AG04449 (cell line): ENCODE measurements around the gene DTD1.

Experiments
- CTCF ChIA-PET: fragments of 350-600 bp; formaldehyde crosslinking; extraction: SDS; loops from one replicate; lab custom pipeline; 2021; ENCODE audit warnings: antibody characterized with exemption; lab: Yijun Ruan, JAX
- POLR2A ChIA-PET: fragments of 400-600, 350-600 bp; formaldehyde crosslinking; extraction: SDS; loops from one replicate; lab custom pipeline; 2020; ENCODE audit warnings: antibody characterized with exemption, inconsistent platforms; lab: Yijun Ruan, JAX
- DNase-seq: peaks from one replicate; pipeline ENCODE4 v3.0.0-alpha.2; 2010; ENCODE audit warnings: low read depth, low spot score
- H3K4me3 ChIP-seq: 2 replicates; pipeline ENCODE4 v1.5.1; 2011; ENCODE audit warnings: low read depth, mild to moderate bottlenecking, control low read depth, low read length
- TF ChIP-seq, protein P1 (sequence below): IDR thresholded peaks from one replicate; pipeline ENCODE4 v1.5.1; 2011; ENCODE audit warnings: mild to moderate bottlenecking, moderate library complexity, low read length, control low read depth, inconsistent platforms; ENCODE audit not compliant: insufficient read depth; ENCODE audit errors: missing control alignments

DTD1 gene, protein sequence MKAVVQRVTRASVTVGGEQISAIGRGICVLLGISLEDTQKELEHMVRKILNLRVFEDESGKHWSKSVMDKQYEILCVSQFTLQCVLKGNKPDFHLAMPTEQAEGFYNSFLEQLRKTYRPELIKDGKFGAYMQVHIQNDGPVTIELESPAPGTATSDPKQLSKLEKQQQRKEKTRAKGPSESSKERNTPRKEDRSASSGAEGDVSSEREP

DNA sequence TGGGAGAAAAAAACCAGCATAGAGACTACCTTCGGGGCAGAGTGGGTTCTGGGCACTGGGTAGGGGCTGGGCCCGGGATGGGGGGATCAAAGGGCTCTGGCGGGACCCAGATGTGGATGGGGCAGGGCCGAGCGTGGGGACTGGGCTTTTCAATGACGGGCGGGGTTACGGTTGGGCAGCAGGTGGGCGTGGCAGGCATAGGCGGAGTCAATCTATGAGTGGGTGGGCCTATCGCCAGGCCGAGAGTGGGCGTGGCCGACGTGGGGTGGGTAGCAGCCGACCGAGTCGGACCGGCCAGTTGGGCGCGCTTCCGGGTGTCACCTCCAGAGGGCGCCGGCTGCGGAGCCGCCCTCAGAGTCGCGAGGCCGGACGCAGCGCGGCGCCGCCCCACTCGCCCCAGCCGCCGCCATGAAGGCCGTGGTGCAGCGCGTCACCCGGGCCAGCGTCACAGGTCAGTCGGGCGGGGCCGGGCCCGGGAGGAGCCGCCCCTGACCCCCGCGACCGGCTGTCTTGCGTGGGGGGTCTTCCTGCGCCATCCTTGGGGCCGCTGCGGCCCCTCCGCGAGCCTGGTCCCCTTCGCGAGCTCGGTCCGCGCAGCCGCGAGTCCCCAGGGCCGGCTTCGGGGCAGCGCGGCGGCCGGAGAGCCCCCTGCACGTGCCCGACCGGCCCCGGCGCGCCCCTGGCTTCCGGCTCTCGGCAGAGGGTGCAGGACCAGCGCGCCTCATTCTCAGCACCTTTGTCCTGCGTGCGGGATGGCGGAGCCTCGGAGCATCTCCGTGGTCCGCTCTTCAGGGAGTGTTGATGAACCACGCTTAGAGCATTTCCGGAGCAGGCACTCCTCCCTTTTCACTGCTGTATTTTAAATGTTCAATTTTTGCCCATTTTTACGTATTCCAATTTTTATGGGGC, at the start of gene DTD1:
DTD1 (plus strand) TSS at position 390 of the 909 bp plus-strand sequence; CDS start at position 409, 19 bp downstream.
- ChIA-PET POLR2A (no interaction called here), CTCF (interaction anchor here (0.6 to 2.2 kb wide), 4 partner anchors 9 to 80 kb away, joined by 3 to 9 read pairs (median 5); partner anchors contain the start of gene SEC23B)
- TF ChIP-seq, protein P1, sequence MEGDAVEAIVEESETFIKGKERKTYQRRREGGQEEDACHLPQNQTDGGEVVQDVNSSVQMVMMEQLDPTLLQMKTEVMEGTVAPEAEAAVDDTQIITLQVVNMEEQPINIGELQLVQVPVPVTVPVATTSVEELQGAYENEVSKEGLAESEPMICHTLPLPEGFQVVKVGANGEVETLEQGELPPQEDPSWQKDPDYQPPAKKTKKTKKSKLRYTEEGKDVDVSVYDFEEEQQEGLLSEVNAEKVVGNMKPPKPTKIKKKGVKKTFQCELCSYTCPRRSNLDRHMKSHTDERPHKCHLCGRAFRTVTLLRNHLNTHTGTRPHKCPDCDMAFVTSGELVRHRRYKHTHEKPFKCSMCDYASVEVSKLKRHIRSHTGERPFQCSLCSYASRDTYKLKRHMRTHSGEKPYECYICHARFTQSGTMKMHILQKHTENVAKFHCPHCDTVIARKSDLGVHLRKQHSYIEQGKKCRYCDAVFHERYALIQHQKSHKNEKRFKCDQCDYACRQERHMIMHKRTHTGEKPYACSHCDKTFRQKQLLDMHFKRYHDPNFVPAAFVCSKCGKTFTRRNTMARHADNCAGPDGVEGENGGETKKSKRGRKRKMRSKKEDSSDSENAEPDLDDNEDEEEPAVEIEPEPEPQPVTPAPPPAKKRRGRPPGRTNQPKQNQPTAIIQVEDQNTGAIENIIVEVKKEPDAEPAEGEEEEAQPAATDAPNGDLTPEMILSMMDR = peak; percentile 77
- H3K4me3 ChIP-seq = peak within 1 kb of the TSS; percentile 78
- DNase-seq = no peak

DNA sequence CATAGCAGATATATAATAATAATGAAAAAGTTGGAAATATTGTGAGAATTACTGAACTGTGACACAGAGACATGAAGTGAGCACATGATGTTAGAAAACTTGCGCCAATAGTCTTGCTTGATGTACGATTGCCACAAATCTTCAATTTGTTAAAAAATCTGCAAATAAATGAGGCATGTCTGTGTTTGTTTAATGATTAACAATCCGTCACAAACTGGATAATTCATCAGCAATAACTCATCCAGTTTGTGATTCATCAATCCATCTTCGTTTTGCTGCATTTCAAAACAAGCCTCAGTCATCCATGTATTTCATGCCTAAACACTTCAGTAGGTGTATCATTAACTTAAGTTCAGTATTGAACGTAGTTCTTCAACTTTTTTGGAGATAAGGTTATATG, 46.1 kb upstream of the DTD1 start:
- CTCF ChIA-PET = no interaction called here
- POLR2A ChIA-PET = no interaction called here
- DNase-seq = no peak

DNA sequence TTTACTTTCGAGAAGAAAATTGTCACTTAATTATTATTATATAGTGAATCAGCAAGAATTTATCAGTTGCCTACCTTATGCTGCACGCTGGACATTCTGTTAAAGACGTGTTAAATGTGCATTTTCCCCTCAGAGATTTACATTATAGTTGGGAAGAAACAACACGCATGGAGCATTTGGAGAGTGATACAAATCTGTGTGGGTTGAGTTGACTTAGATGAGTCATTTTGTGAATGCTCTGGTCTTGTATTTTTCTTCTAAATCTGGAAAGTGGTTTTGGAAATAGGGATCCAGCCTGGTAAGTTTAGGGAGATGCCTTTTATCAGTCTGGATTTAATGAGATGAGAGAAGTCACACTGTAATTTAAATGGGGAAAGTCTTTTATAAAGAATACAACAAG, 44.6 kb upstream of the DTD1 start:
- no peak overlapping the region for H3K4me3 ChIP-seq
- POLR2A ChIA-PET = no interaction called here
- TF ChIP-seq, protein P1 = no peak
- CTCF ChIA-PET = no interaction called here
- no peak for DNase-seq

More for the DNA sequence above, 46.1 kb upstream of the DTD1 start:
- TF ChIP-seq, protein P1 = no peak
- no peak overlapping the region for H3K4me3 ChIP-seq

DNA sequence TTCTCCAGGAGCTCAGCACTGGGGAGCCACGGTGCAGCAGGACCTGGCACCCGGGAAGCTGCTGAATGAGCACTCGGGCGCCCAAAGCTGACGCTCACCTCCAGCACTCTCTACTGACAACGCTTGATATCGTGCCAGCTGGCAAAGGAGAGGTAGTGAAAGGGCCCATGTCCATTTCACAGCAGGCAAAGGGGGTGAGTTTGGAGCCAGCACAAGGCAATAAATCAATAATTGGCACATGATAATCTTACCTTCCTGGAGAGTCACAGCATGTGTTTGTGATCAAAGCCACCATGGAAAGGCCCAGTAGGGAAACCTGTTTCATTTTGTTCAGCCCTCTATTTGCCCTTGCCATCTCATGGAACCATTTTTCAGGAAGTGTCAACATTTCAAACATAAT, 43.9 kb upstream of the DTD1 start:
- ChIA-PET POLR2A (no interaction called here), CTCF (no interaction called here)
- TF ChIP-seq, protein P1 = no peak
- no peak for DNase-seq
- no peak overlapping the region for H3K4me3 ChIP-seq

DNA sequence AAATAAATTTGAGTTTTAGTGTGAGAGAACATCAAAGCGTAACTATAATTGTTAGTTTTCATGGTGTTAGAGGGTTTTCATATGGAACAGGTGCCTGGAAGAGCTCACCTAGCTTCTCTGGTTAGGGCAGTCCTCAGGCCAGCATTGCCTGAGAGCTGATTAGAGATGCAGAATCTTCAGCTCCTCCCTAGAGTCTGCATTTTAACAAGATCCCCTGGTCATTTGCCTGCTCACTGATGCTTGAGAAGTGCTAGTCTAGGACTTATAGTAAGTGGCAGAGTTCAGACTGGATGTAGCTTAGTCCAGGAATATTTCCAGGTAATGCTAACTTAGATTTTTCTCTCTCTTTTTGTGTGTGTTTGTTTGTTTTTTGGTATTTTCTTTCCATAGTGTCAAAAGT, 42.3 kb upstream of the DTD1 start:
- no peak for DNase-seq
- H3K4me3 ChIP-seq = no peak overlapping the region
- ChIA-PET CTCF (no interaction called here), POLR2A (no interaction called here)
- TF ChIP-seq, protein P1 = no peak

DNA sequence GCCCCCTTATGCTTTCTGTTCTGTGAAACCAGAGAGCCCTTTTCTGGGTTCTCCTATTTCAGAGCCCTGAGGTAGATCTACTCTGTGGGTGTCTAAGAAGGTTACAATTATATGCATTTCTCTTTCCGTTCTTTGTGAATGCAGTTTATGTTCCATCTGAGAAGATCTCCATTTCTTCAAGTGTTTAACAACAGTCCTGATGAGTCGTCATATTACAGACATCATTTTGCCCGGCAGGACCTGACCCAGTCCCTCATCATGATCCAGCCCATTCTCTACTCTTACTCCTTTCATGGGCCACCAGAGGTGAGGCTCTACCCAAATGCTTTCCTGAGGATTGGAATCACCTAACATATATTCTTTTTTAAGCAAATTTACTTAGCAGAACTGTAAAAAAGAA, 39.4 kb upstream of the DTD1 start:
- ChIA-PET CTCF (no interaction called here), POLR2A (no interaction called here)
- TF ChIP-seq, protein P1 = no peak
- H3K4me3 ChIP-seq = no peak overlapping the region
- DNase-seq = no peak
